ENCODE results near the gene PCK2.

Gene PCK2

GRCh38 chr14:24110060-24110459, 15.9 kb downstream of the PCK2 start:
- no peak overlapping the region for H3K4me3 ChIP-seq (ENCODE audit: low read depth, low read length)
- no peak for TF ChIP-seq CTCF (IDR thresholded peaks at IDR 0.05; ENCODE audit: low read depth, low read length)

- H3K4me3 ChIP-seq (ENCODE audit: low read depth, low read length): no peak overlapping the region
- no peak for TF ChIP-seq CTCF (IDR thresholded peaks at IDR 0.05; ENCODE audit: low read depth, low read length)
Observed at GRCh38 chr14:24110523-24110922, 16.4 kb downstream of the PCK2 start.

- H3K4me3 ChIP-seq (ENCODE audit: low read depth, low read length): peak overlapping the region; percentile 72
- TF ChIP-seq CTCF (IDR thresholded peaks at IDR 0.05; ENCODE audit: low read depth, low read length): no peak
Observed at GRCh38 chr14:24113379-24113800, 19.3 kb downstream of the PCK2 start.

- TF ChIP-seq CTCF (IDR thresholded peaks at IDR 0.05; ENCODE audit: low read depth, low read length): no peak
- H3K4me3 ChIP-seq (ENCODE audit: low read depth, low read length): peak overlapping the region; percentile 72
Observed at GRCh38 chr14:24113801-24114531, 19.9 kb downstream of the PCK2 start.

- peak within 1 kb of the TSS; percentile 72 for H3K4me3 ChIP-seq (ENCODE audit: low read depth, low read length)
- no peak for TF ChIP-seq CTCF (IDR thresholded peaks at IDR 0.05; ENCODE audit: low read depth, low read length)
Observed at GRCh38 chr14:24114532-24115421, 20.7 kb downstream of the PCK2 start, which contains the start of the genes DCAF11 and NRL. DCAF11 (plus strand) TSS chr14:24114777; CDS start chr14:24115595, 818 bp downstream. NRL (minus strand) TSS chr14:24114949; CDS start chr14:24082848, 32,101 bp downstream.

- peak overlapping the region; percentile 72 for H3K4me3 ChIP-seq (ENCODE audit: low read depth, low read length)
- TF ChIP-seq CTCF (IDR thresholded peaks at IDR 0.05; ENCODE audit: low read depth, low read length): no peak
Observed at GRCh38 chr14:24115422-24116127, 21.5 kb downstream of the PCK2 start.

Measured in WI38 (cell line).